K562 treated with DMSO at 1 percent for 4 hours (cell line): ENCODE measurements around the gene CDC23. TPM values are rescaled to one million over a fixed set of nuclear protein-coding genes. Genes with fewer than 3 reads are reported as not detected.

Experiments
- total RNA-seq: library from RNA; unstranded; fragments of 300-600 nt; gene quantifications from 2 replicates; pipeline ENCODE4 v1.2.3, GENCODE V29; 2022; ENCODE audit not compliant: insufficient read depth

Gene CDC23, protein sequence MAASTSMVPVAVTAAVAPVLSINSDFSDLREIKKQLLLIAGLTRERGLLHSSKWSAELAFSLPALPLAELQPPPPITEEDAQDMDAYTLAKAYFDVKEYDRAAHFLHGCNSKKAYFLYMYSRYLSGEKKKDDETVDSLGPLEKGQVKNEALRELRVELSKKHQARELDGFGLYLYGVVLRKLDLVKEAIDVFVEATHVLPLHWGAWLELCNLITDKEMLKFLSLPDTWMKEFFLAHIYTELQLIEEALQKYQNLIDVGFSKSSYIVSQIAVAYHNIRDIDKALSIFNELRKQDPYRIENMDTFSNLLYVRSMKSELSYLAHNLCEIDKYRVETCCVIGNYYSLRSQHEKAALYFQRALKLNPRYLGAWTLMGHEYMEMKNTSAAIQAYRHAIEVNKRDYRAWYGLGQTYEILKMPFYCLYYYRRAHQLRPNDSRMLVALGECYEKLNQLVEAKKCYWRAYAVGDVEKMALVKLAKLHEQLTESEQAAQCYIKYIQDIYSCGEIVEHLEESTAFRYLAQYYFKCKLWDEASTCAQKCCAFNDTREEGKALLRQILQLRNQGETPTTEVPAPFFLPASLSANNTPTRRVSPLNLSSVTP
- total RNA-seq, result 22.4 and 27.0 TPM in 2 replicates

DNA sequence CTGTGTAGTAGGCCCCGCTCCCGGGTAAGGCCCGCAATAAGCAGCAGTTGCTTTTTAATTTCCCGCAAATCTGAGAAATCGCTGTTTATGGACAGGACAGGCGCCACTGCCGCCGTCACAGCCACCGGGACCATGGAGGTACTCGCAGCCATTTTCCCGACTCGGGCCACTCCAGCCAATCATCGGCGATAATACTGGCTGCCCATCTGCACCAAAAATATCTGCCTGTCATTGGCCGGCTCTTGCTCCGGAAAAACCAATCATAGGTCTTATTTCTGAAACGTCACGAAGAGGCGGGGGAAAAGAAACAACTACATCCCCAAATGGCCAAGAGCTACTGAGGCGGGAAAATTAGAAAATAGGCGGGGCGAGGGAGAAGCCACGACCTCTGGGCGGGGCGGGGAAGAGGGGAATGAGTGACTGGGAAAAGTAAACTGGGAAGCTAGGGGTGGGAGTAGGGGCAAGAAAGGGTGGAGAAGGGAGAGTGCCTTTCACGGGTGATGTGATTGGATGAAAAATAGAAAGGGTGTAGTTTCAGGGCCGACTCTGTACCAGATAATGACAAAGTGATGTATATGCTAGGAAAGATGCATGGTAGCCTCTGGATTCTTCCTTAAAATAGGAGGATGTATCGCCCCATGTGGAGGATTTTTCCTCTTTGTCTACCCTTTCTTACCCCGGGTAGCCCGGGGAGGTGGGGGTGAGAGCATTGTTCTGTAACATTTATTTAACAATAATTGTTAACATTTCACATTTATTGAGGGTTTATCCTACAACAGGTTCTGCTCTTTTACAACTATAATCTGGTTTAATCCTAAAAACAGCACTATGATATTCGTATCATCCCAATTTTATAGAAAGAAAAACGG lies at the start of gene CDC23:
CDC23 (minus strand) TSS at position 163 of the 869 bp plus-strand sequence; CDS start at position 152, 11 bp downstream.

DNA sequence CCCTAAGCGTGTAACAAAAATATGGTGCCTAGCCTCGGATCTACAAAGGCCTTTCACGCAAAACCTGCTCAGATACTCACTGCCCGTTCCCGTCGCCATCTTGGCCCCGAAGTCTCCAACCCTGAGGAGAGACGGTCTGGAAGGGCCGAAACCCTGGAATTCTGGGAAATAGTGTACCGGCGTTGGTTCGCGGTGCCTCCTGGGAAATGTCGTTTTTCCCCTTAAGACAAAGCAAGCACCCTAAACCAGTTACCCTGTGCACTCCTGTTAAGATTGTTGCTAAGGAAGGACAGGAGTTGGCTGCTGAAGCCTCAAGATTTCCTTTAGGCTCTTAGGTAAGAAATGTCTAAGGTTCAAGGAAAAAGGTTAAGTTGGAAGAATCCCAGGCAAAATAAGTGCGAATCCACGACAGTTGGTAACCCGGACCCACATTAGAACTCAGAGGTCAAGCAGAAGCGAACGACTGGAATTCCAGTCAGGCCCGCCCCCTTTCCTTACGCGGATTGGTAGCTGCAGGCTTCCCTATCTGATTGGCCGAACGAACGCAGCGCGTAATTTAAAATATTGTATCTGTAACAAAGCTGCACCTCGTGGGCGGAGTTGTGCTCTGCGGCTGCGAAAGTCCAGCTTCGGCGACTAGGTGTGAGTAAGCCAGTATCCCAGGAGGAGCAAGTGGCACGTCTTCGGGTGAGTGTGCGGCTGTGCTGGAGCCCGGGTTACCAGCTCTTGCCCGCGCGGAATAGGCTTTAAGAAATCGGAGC lies 34.4 kb downstream of the CDC23 start, which contains the start of the genes BRD8 and KIF20A:
BRD8 (minus strand) TSS at position 115 of the 761 bp plus-strand sequence; CDS start at position 99, 16 bp downstream.
KIF20A (plus strand) TSS at position 597 of the 761 bp plus-strand sequence. CDS start 569 bp downstream, outside the sequence.

DNA sequence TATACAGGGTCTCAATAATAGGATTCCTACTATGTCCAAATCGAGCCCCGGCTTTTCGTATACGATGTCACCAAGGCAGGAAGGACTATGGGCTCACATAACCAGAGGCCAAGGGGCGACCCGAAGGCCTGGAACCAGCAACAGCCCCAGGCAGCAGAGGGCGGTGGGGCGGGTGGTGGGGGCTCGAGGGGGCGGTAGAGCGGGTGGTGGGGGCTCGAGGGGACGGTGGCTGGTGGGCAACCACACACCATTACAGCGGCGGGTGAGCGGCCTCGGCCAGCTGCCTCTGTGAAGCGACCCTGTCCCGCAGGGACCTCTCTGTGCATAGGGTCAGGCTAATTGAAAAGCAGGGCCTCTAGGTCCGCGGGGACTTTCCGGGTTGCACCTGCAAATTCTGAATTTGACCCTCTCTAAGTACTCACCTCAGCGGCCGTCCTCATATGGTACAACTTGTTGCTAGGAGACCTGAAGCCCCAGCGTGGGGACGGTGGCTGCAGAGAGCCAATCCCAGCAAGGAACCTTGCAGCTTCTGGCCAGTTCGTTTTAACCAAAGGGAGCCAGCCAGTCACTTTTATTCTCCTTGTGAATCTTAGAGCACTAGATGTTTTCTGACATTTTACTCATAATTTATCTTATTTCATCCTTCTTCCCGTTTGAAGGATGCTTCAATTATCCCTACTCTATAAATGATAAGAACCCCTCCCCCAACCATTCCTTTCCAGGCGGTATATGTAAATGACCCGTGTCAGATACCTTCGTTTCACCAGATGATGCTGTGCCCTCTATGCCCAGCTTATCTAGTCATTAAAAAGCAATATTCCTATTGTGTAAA lies 74.0 kb downstream of the CDC23 start, which contains the start of gene NME5:
NME5 (minus strand) TSS at position 480 of the 832 bp plus-strand sequence. CDS start 648 bp downstream, outside the sequence.

Other genes with a start within 250 kb of the CDC23 start
- gene FAM13B, start 180.2 kb downstream of the CDC23 start, total RNA-seq, result 13.7 and 25.3 TPM in 2 replicates
- gene WNT8A, start 129.3 kb downstream of the CDC23 start, total RNA-seq, result not detected in 2 replicates
- gene NME5, start 73.9 kb downstream of the CDC23 start, total RNA-seq, result not detected in 2 replicates
- gene BRD8, start 34.7 kb downstream of the CDC23 start, total RNA-seq, result 67.4 and 76.1 TPM in 2 replicates
- 27.8 and 36.4 TPM in 2 replicates for gene KIF20A, start 34.2 kb downstream of the CDC23 start, total RNA-seq
- gene GFRA3, start 61.3 kb upstream of the CDC23 start, total RNA-seq, result not detected in 2 replicates
- 28.6 and 31.7 TPM in 2 replicates for gene CDC25C, start 118.5 kb upstream of the CDC23 start, total RNA-seq
- 54.5 and 66.4 TPM in 2 replicates for gene FAM53C, start 124.9 kb upstream of the CDC23 start, total RNA-seq
- gene KDM3B, start 139.4 kb upstream of the CDC23 start, total RNA-seq, result 31.9 and 38.6 TPM in 2 replicates
- gene REEP2, start 225.7 kb upstream of the CDC23 start, total RNA-seq, result 0.68 TPM in 2 replicates